CD4-positive, alpha-beta T cell treated with Interleukin-21 for 1 hour (primary cell): ENCODE data around the gene RBM46.
"Not testable (repeated sequence)": the region's sequence is repeated elsewhere in the genome, so short reads cannot be mapped to it uniquely, and the experiment has no call there.

Source experiments
- DNase-seq: peaks from one replicate; pipeline ENCODE4 v3.0.0-alpha.2; 2020

RBM46 gene

GRCh38 chr4:154838694-154839093 lies 57.6 kb downstream of the RBM46 start:
- DNase-seq, result no peak

- DNase-seq, result no peak
Measured at GRCh38 chr4:154854362-154854761, 73.3 kb downstream of the RBM46 start.

GRCh38 chr4:154858166-154858565 lies 77.1 kb downstream of the RBM46 start:
- DNase-seq, result no peak

GRCh38 chr4:154868414-154869194 lies 87.5 kb downstream of the RBM46 start:
- no peak for DNase-seq

GRCh38 chr4:154869301-154869700 lies 88.2 kb downstream of the RBM46 start:
- no peak for DNase-seq

GRCh38 chr4:154872198-154872597 lies 91.1 kb downstream of the RBM46 start:
- DNase-seq, result no peak

- DNase-seq, result not testable (repeated sequence)
Measured at GRCh38 chr4:154874049-154874448, 93.0 kb downstream of the RBM46 start.

- no peak for DNase-seq
Measured at GRCh38 chr4:154877110-154877760, 96.2 kb downstream of the RBM46 start.
